GM12874 (cell line): ENCODE results near the gene PFKL.
A peak's percentile ranks its signal among the peaks of the same experiment; 100 is the strongest.

Experiments used
- TF ChIP-seq, protein P1 (sequence below): IDR thresholded peaks from 2 replicates; pipeline ENCODE4 v1.5.1; 2011; ENCODE audit warnings: low read depth, mild to moderate bottlenecking, control low read depth, low read length, moderate library complexity; ENCODE audit not compliant: insufficient read depth

Gene PFKL

DNA sequence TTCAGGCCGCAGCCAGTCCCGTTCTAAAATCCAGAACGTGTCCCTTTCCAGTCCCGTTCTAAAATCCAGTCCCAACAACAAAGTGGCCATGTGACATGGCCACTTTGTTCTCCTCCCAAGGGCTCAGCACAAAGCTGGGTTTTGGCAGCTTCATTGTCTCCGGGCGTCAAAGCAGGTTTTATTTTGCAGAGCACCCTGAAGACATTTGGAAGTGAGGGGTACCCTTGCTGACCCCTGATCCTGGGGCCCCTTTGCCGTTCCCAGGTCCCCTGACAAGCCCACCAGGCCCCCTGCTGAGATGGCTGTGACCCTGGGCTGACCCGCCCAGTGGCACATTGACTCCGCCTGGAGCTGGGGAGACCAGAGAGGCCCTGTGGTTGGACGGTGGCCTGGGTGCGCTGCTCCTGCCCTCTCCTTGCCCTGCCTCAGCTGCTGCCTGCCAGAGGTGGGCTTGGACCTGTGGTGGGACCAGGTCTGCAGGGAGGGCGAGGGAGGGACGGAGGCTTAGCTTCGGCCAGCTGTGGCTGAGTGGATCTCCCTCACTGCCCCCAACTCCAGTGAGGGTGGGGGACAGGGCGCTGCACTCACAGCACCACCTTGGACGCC lies 4.3 kb downstream of the PFKL start:
- TF ChIP-seq, protein P1, sequence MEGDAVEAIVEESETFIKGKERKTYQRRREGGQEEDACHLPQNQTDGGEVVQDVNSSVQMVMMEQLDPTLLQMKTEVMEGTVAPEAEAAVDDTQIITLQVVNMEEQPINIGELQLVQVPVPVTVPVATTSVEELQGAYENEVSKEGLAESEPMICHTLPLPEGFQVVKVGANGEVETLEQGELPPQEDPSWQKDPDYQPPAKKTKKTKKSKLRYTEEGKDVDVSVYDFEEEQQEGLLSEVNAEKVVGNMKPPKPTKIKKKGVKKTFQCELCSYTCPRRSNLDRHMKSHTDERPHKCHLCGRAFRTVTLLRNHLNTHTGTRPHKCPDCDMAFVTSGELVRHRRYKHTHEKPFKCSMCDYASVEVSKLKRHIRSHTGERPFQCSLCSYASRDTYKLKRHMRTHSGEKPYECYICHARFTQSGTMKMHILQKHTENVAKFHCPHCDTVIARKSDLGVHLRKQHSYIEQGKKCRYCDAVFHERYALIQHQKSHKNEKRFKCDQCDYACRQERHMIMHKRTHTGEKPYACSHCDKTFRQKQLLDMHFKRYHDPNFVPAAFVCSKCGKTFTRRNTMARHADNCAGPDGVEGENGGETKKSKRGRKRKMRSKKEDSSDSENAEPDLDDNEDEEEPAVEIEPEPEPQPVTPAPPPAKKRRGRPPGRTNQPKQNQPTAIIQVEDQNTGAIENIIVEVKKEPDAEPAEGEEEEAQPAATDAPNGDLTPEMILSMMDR = no peak

DNA sequence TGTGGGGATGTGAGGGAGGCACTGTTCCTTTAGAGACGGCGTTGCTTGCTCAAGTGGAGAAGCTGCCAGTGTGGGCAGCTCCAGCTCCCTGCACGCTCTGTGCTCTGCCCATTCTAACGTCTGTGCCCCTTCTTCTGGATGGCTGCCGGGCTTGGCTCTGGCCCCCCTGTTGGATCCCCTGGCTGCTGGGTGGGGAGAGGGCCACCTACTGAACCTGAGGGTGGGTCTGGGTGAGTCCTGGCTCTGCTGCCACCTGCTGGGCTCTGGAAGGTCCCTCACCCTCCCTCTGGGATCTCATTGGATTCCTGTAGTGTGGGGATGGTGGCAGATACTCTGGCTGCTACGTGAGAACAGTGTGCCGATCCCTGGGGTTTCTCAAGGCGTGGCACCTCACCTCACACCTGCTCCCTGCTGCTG lies 5.0 kb downstream of the PFKL start:
- TF ChIP-seq, protein P1 = peak; percentile 68

DNA sequence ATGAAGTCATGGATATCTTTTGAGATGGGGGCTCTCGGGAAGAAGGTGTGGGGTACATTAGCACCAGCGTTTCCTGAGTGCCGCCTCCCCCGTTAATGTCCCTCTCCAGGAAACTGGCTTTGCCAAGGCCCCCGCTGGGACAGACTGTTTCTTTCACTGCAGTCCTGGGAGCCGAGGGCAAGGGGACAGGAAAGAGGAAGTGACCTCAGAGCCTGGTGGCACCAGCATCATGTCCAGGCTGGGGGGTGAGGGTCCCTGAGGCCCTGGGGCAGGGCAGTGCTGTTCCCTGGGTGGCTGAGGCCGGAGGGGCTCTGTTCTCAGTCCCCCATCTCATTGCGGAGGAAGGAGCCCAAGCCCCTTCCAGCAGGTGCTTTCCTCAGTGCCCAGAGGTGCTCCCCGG lies 5.8 kb downstream of the PFKL start:
- TF ChIP-seq, protein P1 = no peak

- TF ChIP-seq, protein P1 = no peak
Observed at GRCh38 chr21:44306936-44307704, 7.3 kb downstream of the PFKL start.

DNA sequence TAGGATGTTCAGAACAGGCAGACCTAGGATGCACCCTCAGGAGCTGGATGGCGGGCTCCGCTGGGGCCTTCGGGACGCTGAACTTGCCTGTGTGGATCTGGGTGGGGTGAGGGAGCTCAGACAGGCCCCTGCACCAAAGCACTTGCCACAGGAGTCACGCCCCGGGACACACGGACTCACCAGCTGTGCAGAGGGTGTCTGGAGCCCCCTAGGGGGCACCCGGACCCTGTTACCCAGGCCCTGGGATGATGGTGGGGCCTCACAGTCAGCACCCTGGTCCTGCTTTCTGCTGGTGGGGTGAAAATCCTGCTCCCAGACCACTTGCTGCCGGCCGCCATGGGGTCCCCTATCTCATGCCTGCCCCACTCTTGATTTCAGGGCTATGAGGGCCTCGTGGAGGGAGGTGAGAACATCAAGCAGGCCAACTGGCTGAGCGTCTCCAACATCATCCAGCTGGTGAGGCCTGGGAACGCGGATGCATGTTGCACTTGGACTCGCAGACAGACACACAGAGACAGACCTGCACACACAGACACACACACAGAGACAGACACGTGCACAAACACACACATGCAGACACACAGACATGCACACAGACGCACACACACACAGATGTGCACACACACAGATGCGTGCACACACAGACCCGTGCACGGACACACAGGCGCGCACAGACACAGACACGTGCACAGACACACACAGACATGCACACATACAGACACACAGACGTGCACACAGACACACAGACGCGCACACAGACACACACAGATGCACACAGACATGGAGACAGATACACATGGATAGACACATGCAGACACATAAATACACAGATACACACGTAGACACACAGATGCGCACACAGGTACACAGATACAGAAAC lies 11.0 kb downstream of the PFKL start:
- TF ChIP-seq, protein P1 = no peak

DNA sequence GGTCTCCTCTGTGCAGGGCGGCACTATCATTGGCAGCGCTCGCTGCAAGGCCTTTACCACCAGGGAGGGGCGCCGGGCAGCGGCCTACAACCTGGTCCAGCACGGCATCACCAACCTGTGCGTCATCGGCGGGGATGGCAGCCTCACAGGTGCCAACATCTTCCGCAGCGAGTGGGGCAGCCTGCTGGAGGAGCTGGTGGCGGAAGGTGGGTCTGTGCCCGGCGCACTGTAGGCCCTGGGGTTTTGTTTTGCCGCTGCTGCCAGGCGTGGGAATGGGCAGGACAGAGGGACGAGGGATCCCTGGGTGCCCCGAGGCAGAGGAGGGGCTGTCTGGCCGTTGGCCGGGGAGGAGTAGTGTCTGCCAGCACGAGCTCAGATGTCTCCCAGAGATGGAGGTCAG lies 12.2 kb downstream of the PFKL start:
- TF ChIP-seq, protein P1 = no peak

DNA sequence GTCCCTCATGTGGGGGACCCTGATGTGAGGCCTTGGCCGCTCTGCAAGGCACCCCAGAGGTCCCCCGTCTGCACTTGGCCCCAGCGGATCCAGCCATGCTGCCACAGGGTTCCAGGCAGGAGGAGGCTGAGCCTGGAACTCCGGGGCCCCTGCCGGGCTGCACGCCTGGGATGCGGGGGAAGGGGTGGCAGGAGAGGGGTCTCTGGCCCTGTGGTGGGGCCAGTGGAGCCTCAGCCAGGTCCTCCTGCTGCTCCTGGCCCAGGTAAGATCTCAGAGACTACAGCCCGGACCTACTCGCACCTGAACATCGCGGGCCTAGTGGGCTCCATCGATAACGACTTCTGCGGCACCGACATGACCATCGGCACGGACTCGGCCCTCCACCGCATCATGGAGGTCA lies 12.9 kb downstream of the PFKL start:
- TF ChIP-seq, protein P1 = no peak
